HEK293T (cell line): ENCODE data around the gene DDX20.

Experiments used
- ARNT ChIP-seq: fragments of 450-650 bp; IDR thresholded peaks from 2 replicates; pipeline ENCODE4 v1.6.1; 2017; ENCODE audit warnings: mild to moderate bottlenecking
- CTBP1 ChIP-seq: fragments of 450-650 bp; IDR thresholded peaks from 2 replicates; pipeline ENCODE4 v1.6.1; 2016; ENCODE audit warnings: borderline replicate concordance
- ELF4 ChIP-seq: fragments of 450-650 bp; IDR thresholded peaks from 2 replicates; pipeline ENCODE4 v1.6.1; 2017; ENCODE audit warnings: antibody characterized with exemption
- FOXM1 ChIP-seq: fragments of 450-650 bp; IDR thresholded peaks from 2 replicates; pipeline ENCODE4 v1.6.1; 2017; ENCODE audit warnings: mild to moderate bottlenecking, borderline replicate concordance
- NFRKB ChIP-seq: fragments of 450-650 bp; IDR thresholded peaks from 2 replicates; pipeline ENCODE4 v1.6.1; 2016; ENCODE audit warnings: mild to moderate bottlenecking, moderate library complexity
- SP1 ChIP-seq: fragments of 450-650 bp; IDR thresholded peaks from 2 replicates; pipeline ENCODE4 v1.6.1; 2017
- SUZ12 ChIP-seq: fragments of 450-650 bp; IDR thresholded peaks from 2 replicates; pipeline ENCODE4 v1.6.1; 2016; ENCODE audit warnings: mild to moderate bottlenecking
- TARDBP ChIP-seq: fragments of 450-650 bp; IDR thresholded peaks from 2 replicates; pipeline ENCODE4 v1.6.1; 2016
- ZNF384 ChIP-seq: fragments of 450-650 bp; IDR thresholded peaks from 2 replicates; pipeline ENCODE4 v1.6.1; 2016

GRCh38 chr1:111789142-111789541, 33.4 kb downstream of the DDX20 start:
- TF ChIP-seq SP1, result no peak
- TF ChIP-seq ELF4, result no peak
- TF ChIP-seq ZNF384, result no peak
- no peak for TF ChIP-seq FOXM1
- no peak for TF ChIP-seq SUZ12
- TF ChIP-seq TARDBP, result no peak
- no peak for TF ChIP-seq ARNT
- TF ChIP-seq CTBP1, result no peak
- TF ChIP-seq NFRKB, result no peak
